Osteocyte (in vitro differentiated cells): Measurements from ENCODE around the gene CORT. TPM values are rescaled to one million over a fixed set of nuclear protein-coding genes. Genes with fewer than 3 reads are reported as not detected.

Experiments
- DNase-seq: peaks from one replicate; pipeline ENCODE4 v3.0.0; 2021; ENCODE audit warnings: mixed read lengths; ENCODE audit not compliant: unreplicated experiment; ENCODE audit errors: extremely low spot score
- H3K27ac Mint-ChIP-seq: one replicate; pipeline ENCODE4 v1.8.0; 2021; ENCODE audit warnings: mild to moderate bottlenecking, mixed read lengths; ENCODE audit not compliant: unreplicated experiment
- H3K27me3 Mint-ChIP-seq: one replicate; pipeline ENCODE4 v1.8.0; 2021; ENCODE audit warnings: mixed read lengths; ENCODE audit not compliant: unreplicated experiment
- H3K36me3 Mint-ChIP-seq: one replicate; pipeline ENCODE4 v1.8.0; 2021; ENCODE audit warnings: mixed read lengths; ENCODE audit not compliant: unreplicated experiment
- H3K4me1 Mint-ChIP-seq: one replicate; pipeline ENCODE4 v1.8.0; 2021; ENCODE audit warnings: mixed read lengths; ENCODE audit not compliant: unreplicated experiment
- H3K4me3 Mint-ChIP-seq: one replicate; pipeline ENCODE4 v1.8.0; 2021; ENCODE audit warnings: mild to moderate bottlenecking, moderate library complexity, mixed read lengths; ENCODE audit not compliant: unreplicated experiment
- H3K9me3 Mint-ChIP-seq: one replicate; pipeline ENCODE4 v1.8.0; 2021; ENCODE audit warnings: mixed read lengths; ENCODE audit not compliant: unreplicated experiment
- total RNA-seq: library from RNA; stranded (reverse); gene quantifications from 2 replicates; pipeline ENCODE4 v1.2.1, GENCODE V29; 2021
- TF ChIP-seq, protein P1 (sequence below): fragments of 200-600 bp; sonication (generic); IDR thresholded peaks from 2 replicates; pipeline ENCODE4 v1.5.0; 2021; ENCODE audit warnings: antibody characterized with exemption, mild to moderate bottlenecking, moderate library complexity

The CORT gene
- total RNA-seq, 1 donor from 2014 or later = 0.40 TPM

DNA sequence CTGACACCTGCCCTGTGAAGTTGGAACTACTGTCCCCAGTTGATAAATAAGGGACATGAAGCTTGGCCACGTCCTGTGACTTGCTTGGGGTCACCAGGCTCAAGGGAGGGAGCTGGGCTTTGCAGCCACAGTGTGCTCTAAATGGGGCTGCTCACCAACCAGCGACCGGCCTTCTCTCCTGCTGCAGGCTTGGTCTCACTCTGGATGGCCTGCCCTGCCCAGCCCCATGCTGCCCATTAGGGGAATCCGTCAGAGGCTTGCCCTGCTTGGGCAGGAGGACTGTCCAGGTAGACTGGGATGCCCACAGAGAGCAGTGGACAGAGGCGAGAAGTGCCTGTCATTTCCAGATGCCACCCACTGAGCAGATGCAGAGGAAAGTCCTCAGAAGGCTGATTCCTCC is 20.8 kb upstream of the CORT start:
- TF ChIP-seq, protein P1, sequence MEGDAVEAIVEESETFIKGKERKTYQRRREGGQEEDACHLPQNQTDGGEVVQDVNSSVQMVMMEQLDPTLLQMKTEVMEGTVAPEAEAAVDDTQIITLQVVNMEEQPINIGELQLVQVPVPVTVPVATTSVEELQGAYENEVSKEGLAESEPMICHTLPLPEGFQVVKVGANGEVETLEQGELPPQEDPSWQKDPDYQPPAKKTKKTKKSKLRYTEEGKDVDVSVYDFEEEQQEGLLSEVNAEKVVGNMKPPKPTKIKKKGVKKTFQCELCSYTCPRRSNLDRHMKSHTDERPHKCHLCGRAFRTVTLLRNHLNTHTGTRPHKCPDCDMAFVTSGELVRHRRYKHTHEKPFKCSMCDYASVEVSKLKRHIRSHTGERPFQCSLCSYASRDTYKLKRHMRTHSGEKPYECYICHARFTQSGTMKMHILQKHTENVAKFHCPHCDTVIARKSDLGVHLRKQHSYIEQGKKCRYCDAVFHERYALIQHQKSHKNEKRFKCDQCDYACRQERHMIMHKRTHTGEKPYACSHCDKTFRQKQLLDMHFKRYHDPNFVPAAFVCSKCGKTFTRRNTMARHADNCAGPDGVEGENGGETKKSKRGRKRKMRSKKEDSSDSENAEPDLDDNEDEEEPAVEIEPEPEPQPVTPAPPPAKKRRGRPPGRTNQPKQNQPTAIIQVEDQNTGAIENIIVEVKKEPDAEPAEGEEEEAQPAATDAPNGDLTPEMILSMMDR = no peak
- Mint-ChIP-seq H3K9me3 (no peaks in the 10 kb centered on the region), H3K27me3 (no peaks in the 10 kb centered on the region), H3K36me3 (no peaks in the 10 kb centered on the region), H3K4me3 (no peak overlapping the region), H3K27ac (no peak overlapping the region), H3K4me1 (peaks cover 21% of the 10 kb centered on the region)
- DNase-seq = no peak

DNA sequence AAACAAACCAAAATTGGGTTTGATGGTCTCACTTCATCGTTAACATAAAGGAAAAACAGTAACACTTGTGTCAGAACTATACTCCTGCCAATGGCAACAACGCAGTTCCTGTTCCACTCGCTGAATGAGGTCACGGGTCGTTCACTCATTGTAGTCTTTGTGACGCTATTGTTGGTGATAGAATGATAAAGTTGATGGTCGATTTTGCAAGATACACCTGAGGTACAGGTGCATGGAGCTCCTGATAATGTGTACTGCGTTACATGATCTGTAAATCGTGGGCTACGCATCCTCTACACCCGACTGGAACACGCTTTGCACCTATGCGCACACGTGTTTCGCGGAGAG is 20.0 kb upstream of the CORT start:
- no peak for DNase-seq
- H3K4me1 Mint-ChIP-seq = peaks cover 18% of the 10 kb centered on the region
- no peaks in the 10 kb centered on the region for H3K9me3 Mint-ChIP-seq
- no peaks in the 10 kb centered on the region for H3K36me3 Mint-ChIP-seq
- H3K4me3 Mint-ChIP-seq = peak overlapping the region; percentile 82
- TF ChIP-seq, protein P1 = no peak
- no peak overlapping the region for H3K27ac Mint-ChIP-seq
- no peaks in the 10 kb centered on the region for H3K27me3 Mint-ChIP-seq

DNA sequence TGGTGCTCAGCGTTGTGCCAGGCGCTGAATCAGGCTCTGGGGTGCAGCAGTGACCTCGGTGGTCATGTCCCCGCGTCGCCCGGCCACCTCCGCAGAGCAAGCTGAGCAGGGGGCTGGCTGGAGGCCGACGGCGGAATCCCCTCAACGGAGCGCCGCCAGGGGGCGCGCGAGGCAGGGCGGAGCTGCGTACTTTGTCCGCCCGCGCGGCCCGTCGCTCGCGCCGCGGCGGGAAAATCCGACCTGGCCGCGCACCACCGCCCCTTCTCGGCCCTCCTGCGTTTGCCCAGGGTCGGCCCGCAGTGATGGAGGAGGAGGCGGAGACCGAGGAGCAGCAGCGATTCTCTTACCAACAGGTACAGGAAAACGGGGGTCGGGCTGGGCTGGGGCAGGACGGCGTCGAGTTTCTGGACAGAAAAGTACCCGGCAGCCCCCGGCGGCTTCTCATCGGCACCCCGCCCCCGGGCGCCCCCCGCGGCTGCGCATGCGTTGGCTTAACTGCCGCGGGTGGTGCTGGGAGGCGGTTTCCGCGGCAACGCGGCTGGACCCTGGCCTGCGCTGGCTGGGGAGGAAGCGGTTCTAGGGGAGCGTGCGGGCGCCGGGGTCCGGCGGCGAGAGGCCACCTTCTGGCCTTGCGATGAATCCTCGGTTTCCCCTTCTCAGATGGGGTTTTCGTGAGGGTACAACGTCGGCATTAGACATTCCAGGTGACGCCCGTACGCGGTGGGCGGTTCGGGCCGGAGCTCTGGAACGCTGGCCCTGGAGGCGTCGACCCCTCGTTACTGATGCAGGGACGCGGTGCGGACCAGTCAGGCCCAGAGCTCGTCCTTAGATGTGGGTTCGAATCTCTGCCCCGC is 19.4 kb upstream of the CORT start, which contains the start of gene CENPS:
CENPS (plus strand) TSS at position 218 of the 854 bp plus-strand sequence; CDS start at position 303, 85 bp downstream.
- peak; percentile 97 for DNase-seq

DNA sequence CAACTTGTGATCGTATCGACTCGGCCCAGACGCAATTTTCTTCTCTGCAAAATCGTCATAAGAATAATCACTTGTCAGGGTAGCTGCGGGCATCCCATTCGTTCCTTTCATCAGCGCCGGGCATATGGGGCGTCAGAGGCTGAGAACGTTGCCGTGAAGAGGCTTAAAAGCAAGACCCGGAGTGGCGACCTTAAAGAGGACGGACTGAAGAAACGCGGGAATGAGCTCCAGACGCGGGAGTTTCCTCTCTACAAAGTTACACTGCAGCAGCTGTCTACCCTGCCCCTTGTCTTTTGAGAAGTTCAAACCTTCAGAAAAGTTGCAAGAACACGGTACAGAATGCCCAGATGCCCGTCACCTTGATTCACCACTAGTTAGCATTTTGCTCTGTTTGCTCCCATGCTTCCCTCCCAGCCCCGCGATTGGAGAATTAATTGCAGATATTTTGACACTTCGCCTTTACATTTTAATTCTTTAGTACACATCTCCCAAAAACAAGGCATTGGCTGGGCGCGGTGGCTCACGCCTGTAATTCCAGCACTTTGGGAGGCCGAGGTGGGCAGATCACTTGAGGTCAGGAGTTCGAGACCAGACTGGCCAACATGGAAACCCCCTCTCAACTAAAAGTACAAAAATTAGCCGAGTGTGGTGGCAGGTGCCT is 18.6 kb upstream of the CORT start:
- peak overlapping the region; percentile 83 for H3K27ac Mint-ChIP-seq
- TF ChIP-seq, protein P1 = no peak
- H3K9me3 Mint-ChIP-seq = no peaks in the 10 kb centered on the region
- no peak for DNase-seq
- H3K27me3 Mint-ChIP-seq = no peaks in the 10 kb centered on the region
- peaks cover 18% of the 10 kb centered on the region for H3K4me1 Mint-ChIP-seq
- peak overlapping the region; percentile 82 for H3K4me3 Mint-ChIP-seq
- H3K36me3 Mint-ChIP-seq = no peaks in the 10 kb centered on the region

More for the DNA sequence above, 19.4 kb upstream of the CORT start, which contains the start of gene CENPS:
- Mint-ChIP-seq H3K9me3 (no peaks in the 10 kb centered on the region), H3K27ac (peak within 1 kb of the TSS; percentile 83), H3K27me3 (no peaks in the 10 kb centered on the region), H3K4me3 (peak within 1 kb of the TSS; percentile 82), H3K36me3 (no peaks in the 10 kb centered on the region), H3K4me1 (peaks cover 18% of the 10 kb centered on the region)
- TF ChIP-seq, protein P1 = peak; percentile 95
